Loucy (cell line): Measurements from ENCODE around the gene RYR2.

Experiments used
- EZH2phosphoT487 ChIP-seq: fragments of 200-600 bp; IDR thresholded peaks from 2 replicates; pipeline ENCODE4 v1.6.1; 2018; ENCODE audit warnings: antibody characterized with exemption, mild to moderate bottlenecking, moderate library complexity, borderline replicate concordance
- TF ChIP-seq, protein P1 (sequence below): fragments of 200-600 bp; sonication (generic); conservative IDR thresholded peaks from 2 replicates; pipeline ENCODE4 v1.5.1; 2014; ENCODE audit warnings: mild to moderate bottlenecking, antibody characterized with exemption, low read length

DNA sequence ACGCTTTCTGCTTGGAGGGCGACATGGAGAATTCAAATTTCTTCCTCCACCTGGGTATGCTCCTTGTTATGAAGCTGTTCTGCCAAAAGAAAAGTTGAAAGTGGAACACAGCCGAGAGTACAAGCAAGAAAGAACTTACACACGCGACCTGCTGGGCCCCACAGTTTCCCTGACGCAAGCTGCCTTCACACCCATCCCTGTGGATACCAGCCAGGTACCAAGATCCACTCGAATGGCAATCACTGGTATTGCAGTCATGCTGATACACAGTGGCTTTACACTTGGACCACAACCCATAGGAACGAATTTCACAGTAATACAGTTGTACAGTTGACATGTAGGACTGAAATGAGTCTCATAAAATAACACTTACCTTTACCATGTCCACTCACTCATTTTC, 461.3 kb downstream of the RYR2 start:
- TF ChIP-seq, protein P1, sequence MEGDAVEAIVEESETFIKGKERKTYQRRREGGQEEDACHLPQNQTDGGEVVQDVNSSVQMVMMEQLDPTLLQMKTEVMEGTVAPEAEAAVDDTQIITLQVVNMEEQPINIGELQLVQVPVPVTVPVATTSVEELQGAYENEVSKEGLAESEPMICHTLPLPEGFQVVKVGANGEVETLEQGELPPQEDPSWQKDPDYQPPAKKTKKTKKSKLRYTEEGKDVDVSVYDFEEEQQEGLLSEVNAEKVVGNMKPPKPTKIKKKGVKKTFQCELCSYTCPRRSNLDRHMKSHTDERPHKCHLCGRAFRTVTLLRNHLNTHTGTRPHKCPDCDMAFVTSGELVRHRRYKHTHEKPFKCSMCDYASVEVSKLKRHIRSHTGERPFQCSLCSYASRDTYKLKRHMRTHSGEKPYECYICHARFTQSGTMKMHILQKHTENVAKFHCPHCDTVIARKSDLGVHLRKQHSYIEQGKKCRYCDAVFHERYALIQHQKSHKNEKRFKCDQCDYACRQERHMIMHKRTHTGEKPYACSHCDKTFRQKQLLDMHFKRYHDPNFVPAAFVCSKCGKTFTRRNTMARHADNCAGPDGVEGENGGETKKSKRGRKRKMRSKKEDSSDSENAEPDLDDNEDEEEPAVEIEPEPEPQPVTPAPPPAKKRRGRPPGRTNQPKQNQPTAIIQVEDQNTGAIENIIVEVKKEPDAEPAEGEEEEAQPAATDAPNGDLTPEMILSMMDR, result no peak
- TF ChIP-seq EZH2phosphoT487, result no peak
